NCI-H146 (cell line): ENCODE data around the gene SHMT2.

Source experiments
- DNase-seq: peaks from one replicate; lab custom pipeline; 2025; lab: John Stamatoyannopoulos, UW

The SHMT2 gene

GRCh38 chr12:57215065-57215464, 14.4 kb upstream of the SHMT2 start:
- no peak for DNase-seq

- DNase-seq, result peak; percentile 18
Observed at GRCh38 chr12:57215668-57216013, 13.9 kb upstream of the SHMT2 start.

GRCh38 chr12:57216014-57216911, 13.2 kb upstream of the SHMT2 start, which contains the start of gene NXPH4:
Gene NXPH4 (plus strand): TSS chr12:57216794. CDS start chr12:57216970, 176 bp downstream.
- peak; percentile 63 for DNase-seq

GRCh38 chr12:57216921-57217879, 12.3 kb upstream of the SHMT2 start:
- peak; percentile 33 for DNase-seq

- DNase-seq, result no peak
Observed at GRCh38 chr12:57218030-57218853, 11.3 kb upstream of the SHMT2 start.

GRCh38 chr12:57219205-57219992, 10.1 kb upstream of the SHMT2 start:
- no peak for DNase-seq

- DNase-seq, result no peak
Observed at GRCh38 chr12:57219993-57220754, 9.3 kb upstream of the SHMT2 start.

- no peak for DNase-seq
Observed at GRCh38 chr12:57220770-57221168, 8.7 kb upstream of the SHMT2 start.

- no peak for DNase-seq
Observed at GRCh38 chr12:57221169-57221917, 8.2 kb upstream of the SHMT2 start.

GRCh38 chr12:57222286-57223190, 7.0 kb upstream of the SHMT2 start:
- DNase-seq, result no peak

GRCh38 chr12:57223191-57224165, 6.0 kb upstream of the SHMT2 start:
- DNase-seq, result no peak

- no peak for DNase-seq
Observed at GRCh38 chr12:57224278-57224972, 5.1 kb upstream of the SHMT2 start.

GRCh38 chr12:57224973-57225679, 4.4 kb upstream of the SHMT2 start:
- peak; percentile 41 for DNase-seq

- DNase-seq, result no peak
Observed at GRCh38 chr12:57225680-57226210, 3.8 kb upstream of the SHMT2 start.

GRCh38 chr12:57226588-57227314, 2.8 kb upstream of the SHMT2 start:
- peak; percentile 59 for DNase-seq
